Skin epidermis (tissue), 12 donors: ENCODE measurements around the gene USP31.

Source experiments
- H3K27ac ChIP-seq, 21 experiments: fragments of 200-600 bp; sonication (generic) in 11 of 21; one replicate each; pipeline ENCODE4 v1.5.0; 2020; ENCODE audit warnings: mild to moderate bottlenecking in 3 of 21, inconsistent platforms in 2 of 21, moderate library complexity in 2 of 21
- H3K4me3 ChIP-seq, 7 experiments: fragments of 200-600 bp; sonication (generic) in 2 of 7; one replicate each; pipeline ENCODE4 v1.5.0; 2020; ENCODE audit warnings: inconsistent platforms in 2 of 7, mild to moderate bottlenecking in 2 of 7, moderate library complexity in 1 of 7

USP31 gene

DNA sequence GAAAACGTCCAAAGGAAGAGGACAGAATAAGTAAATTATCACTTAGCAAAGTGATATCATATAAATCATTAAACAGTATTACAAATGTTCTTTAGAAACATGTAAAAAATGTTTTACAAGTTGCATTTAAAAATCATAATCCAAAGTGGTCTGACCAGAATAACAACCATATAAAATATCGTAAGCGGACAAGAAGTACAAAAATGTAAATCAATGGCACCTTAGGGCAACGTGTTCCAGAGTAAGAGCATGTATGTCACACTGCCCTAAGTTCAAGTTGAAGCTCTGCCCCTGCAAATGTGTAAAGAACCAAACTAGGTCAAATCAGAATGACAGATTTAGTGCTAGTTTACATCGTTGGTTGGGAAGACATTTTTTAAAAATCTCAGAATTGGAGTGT, 11.4 kb downstream of the USP31 start:
- Histone ChIP-seq H3K4me3 (no peak overlapping the region), H3K27ac (no peak overlapping the region)

DNA sequence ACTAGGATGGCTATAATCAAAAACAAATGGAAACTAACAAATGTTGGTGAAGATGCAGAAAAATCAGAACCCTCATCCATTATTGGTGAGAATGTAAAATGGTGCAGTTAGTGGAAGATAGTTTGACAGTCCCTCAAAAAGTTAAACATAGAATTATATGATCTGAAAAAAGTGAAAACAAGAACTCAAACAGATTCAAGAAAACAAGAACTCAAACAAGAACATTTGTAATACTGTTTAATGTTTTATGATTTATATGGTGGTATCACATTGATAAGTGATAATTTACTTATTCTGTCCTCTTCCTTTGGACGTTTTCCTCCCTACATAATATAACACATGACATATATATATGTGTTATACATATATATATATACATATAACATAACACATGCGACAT, 12.0 kb downstream of the USP31 start:
- Histone ChIP-seq H3K4me3 (no peak overlapping the region), H3K27ac (no peak overlapping the region)

DNA sequence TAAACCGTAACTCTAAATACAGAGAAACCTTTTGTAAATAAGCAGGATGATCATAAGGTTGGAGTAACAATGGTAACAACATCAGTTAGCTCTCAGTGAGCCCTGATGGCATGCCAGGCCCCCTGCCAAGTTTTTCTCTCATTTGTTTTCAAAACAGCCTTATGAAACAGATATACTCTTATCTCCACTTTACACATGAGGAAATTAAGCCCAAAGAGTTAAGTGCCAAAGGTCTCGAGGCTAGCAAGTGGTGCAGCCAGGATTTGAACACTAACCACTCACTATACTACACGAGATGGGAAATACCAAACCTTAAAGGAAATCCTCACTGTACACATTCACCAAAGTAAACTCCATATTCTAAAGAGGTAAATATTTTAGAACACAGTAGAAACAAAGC, 15.0 kb downstream of the USP31 start:
- Histone ChIP-seq H3K4me3 (no peak overlapping the region), H3K27ac (peak overlapping the region in 1 of 21 experiments; percentile 72)

DNA sequence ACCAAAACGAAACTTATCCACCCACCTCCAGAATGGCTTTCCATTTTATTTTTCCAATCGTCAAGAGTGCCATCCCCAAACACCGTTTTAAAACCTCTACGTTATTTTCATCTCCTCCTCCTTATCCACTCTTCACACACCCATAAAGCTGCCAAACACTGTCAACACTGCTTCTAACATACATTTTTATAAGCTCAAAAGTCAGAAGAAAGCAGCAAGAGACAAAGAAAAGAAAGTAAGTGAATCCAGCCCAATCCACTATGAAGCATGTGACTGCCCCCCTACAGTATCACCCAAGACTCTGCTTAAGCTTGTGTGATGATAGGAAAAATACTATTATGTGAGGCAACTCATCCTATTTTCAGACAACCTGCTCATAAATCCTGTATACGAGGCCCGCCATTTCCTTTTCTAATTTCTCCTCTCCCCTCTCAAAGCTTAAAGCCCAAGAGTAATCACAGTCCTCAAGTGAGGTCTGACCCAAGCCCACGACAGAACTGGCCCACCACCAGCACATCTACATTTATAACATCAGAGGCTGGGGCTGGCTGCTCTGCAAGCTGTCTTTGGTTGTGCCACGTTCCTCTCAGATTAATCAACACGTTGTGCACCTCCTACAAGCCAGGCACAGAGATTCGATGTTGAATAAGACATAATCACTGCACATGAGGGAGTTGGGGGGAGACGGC, 16.3 kb downstream of the USP31 start:
- Histone ChIP-seq H3K27ac (peak overlapping the region in 16 of 21 experiments; percentile 11 to 83 (median 53)), H3K4me3 (no peak overlapping the region)

DNA sequence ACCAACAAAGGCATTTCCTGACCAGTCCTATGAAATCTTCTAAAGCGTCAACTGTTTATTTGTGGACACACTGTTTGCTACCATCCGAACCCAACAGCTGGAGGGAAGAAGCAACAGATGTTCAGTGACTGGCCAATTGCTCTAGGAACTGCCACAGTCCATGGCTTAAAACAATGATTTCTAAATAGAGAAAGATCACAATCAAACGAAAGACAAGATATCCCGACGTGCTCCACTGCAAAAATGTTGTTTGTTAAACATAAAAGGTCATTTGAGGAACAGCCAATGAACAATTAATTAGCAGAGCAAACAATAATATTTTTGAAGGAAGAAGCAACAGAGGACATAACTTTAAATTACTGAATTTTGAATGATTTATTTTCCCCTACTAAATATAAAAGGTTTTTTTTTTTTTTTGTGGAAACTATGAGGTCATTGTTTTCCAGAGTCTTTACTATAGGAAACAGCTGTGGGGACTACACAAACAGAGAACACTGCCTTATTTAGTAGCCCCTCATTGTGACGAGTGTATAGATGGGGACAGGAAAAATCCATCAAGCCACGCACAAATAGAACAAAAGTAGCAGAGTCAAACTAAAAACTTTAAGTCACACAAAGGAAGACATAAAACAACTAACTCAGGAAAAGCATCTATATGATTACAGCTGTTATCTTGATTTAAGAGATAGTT, 17.2 kb downstream of the USP31 start:
- Histone ChIP-seq H3K4me3 (no peak overlapping the region), H3K27ac (peak overlapping the region in 15 of 21 experiments; percentile 11 to 83 (median 56))

DNA sequence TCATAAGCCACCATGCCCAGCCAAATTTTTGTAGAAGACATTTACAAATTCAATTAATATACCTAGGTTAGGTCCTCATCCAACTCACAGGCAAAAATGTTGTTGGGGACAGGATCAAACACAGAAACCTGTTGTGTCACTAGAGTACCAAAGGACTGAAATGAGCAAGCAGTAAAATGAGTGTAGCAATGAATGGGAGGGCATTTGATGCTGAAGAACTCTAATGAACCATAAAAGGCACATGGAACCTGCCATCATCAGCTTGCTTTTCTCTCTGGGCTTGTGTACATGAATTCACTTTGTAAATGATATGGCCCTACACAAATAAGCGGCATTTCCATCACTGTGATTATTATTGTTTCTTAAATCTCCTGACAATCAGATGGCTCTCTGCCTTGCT, 17.8 kb downstream of the USP31 start:
- no peak overlapping the region for H3K4me3 ChIP-seq
- peak overlapping the region in 10 of 21 experiments; percentile 11 to 83 (median 43) for H3K27ac ChIP-seq

DNA sequence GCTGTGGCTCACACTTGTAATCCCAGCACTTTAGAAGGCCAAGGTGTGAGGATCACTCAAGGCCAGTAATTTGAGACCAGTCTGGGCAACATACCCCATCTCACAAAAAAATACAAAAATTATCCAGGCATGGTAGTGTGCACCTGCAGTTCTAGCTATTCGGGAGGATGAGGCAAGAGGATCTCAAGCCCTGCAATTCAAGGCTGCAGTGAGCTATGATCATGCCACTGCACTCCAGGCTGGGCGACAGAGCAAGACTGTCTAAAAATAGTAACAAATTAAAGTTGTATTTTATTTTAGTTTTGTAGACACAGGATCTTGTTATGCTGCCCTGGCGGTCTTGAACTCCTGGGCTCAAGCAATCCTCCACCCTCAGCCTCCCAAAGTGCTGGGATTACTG, 18.2 kb downstream of the USP31 start:
- no peak overlapping the region for H3K4me3 ChIP-seq
- peak overlapping the region in 6 of 21 experiments; percentile 14 to 83 (median 36) for H3K27ac ChIP-seq

DNA sequence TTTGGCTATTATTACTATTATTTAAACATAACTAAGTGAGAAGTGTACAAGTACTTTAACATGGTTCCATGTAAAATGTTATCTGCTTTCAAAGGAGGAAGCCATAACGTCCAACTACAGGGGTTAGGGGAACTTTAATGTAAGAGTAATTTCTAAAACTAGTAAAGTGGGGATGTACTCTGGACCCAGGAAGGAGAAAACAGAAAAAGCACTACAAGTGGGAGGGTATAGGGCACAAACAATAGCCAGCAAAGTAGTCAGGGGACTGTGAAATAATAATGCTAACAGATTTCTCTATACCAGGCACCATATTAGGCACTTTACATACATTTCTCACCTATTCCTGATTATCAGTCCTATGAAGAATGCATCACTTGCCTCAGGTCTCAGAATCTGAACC, 19.6 kb downstream of the USP31 start:
- Histone ChIP-seq H3K27ac (peak overlapping the region in 1 of 21 experiments; percentile 33), H3K4me3 (no peak overlapping the region)

DNA sequence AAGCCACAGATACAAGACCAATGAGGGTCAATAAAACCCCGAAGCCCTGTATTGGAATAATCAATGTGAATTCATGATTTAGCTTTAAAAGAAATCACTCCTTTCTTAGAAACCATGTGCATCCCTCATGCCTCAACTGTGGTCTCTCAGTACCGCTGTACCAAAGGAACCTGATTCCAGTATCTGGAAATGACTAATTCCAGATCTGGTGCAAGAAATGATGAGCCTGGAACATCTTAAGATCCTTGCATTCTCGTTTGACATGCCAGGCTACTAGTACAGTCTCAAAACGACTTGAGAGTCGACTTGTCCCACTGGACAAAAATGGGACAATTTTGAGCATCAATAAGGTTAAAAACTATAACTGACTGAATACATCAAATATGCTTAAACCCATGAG, 21.2 kb downstream of the USP31 start:
- H3K4me3 ChIP-seq: no peak overlapping the region
- no peak overlapping the region for H3K27ac ChIP-seq

DNA sequence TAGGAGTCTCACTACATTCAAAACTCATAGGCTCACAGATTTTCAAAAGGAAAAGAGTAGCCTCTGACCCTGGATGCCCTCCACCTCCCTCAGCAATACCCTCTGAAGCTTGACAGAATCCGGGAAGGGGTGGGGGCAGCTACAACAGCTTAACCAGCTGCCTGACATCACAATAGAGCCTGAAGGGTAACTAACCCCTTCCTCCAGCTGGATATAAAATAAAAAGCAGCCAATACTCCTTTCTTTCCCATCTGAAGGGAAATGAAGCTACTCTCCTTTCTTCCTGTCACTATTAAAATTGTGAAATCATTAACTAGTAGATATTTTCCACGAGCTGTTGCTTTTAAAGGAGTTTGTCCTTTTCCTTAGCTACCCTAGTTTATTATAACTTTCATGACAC, 24.0 kb downstream of the USP31 start:
- Histone ChIP-seq H3K4me3 (no peak overlapping the region), H3K27ac (peak overlapping the region in 1 of 21 experiments; percentile 7)

DNA sequence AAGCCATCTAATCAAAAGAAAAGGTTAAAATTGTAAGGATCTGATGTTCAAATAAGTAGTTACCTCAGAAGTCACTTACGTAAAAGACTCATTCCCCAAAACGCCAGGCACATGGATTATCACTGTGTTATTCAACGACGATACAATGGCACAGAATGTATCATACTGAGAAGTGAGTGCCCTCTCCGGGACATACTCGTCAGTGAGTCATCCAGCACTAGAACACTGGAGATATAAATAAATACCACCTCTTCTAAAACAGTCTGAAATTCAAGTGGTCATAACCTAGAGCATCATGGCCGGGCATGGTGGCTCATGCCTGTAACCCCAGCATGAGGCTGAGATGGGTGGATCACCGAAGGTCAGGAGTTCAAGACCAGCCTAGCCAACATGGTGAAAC, 24.9 kb downstream of the USP31 start:
- no peak overlapping the region for H3K4me3 ChIP-seq
- H3K27ac ChIP-seq: peak overlapping the region in 1 of 21 experiments; percentile 22

DNA sequence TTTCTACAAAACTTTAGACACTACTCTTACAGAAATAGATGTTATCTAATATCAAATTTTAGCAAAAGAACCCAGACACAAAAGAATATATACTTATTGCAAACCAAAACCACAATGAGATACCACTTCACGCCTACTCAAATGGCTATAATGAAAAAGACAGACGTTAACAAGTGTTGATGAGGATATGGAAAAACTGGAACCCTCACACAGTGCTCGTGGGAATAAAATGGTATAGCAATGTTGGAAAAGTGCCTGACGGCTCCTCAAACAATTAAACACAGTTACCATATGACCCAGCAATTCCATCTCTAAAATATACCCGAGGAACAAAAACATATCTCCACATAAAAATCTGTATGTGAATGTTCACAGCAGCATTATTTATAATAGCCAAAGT, 27.1 kb downstream of the USP31 start:
- no peak overlapping the region for H3K4me3 ChIP-seq
- H3K27ac ChIP-seq: no peak overlapping the region

DNA sequence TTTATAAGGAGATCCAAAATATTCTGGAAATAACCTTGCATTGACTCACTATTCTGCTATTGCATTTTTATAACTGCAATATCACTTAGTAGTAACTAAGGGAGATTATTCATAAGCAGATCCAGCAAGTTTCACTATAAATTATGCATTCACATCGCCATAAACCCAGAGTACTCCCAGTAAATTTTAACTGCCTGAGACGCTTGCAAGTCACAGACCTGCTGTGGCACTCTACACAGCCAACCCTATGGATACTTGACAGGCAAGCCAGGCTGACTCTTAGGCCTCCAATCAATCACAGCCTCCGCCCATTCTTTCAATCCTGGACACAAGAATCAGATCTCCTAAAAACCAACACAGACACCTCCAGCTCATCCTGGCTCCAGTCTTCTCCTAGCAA, 28.2 kb downstream of the USP31 start:
- peak overlapping the region in 6 of 21 experiments; percentile 8 to 66 (median 44) for H3K27ac ChIP-seq

DNA sequence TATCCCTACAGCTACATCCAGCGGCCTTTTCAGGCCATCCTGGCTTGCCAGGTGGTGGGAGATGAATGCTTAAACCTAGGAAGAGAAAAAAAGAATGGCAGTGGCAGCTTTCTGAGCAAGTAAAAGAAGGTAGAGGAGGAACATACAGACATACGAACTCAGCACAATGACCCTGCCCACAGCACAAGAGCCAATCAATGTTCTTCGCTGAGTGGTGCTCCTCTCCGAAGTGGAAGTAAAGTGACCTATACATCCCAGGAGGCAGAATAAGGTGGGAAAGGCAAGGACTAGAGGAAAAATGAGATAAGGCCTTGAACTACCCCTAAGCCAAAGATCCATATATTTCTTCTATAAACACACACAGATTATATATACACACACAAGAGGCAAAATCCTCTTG, 28.7 kb downstream of the USP31 start:
- Histone ChIP-seq H3K27ac (peak overlapping the region in 8 of 21 experiments; percentile 14 to 66 (median 44)), H3K4me3 (no peak overlapping the region)

More for the DNA sequence above, 28.2 kb downstream of the USP31 start:
- no peak overlapping the region for H3K4me3 ChIP-seq

DNA sequence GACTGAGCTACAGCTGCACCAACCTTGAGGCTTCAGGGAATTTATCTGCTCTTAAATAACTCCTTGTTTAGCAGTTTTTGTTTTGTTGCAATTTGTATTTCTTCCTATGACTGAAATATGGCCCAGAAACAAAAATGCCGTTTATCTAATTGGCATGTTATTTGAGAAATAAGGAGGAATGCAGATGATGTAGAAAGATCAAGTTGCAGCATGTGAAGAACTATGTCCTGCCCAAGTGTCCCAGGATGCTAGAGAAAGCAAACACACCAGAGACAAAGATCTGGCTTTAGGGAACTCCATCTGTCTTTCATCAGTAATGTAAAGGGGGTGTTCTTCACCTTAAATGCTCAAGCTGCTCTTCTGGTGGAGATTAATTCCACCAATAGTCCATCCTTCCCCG, 29.7 kb downstream of the USP31 start:
- Histone ChIP-seq H3K27ac (peak overlapping the region in 5 of 21 experiments; percentile 8 to 61 (median 31)), H3K4me3 (no peak overlapping the region)

DNA sequence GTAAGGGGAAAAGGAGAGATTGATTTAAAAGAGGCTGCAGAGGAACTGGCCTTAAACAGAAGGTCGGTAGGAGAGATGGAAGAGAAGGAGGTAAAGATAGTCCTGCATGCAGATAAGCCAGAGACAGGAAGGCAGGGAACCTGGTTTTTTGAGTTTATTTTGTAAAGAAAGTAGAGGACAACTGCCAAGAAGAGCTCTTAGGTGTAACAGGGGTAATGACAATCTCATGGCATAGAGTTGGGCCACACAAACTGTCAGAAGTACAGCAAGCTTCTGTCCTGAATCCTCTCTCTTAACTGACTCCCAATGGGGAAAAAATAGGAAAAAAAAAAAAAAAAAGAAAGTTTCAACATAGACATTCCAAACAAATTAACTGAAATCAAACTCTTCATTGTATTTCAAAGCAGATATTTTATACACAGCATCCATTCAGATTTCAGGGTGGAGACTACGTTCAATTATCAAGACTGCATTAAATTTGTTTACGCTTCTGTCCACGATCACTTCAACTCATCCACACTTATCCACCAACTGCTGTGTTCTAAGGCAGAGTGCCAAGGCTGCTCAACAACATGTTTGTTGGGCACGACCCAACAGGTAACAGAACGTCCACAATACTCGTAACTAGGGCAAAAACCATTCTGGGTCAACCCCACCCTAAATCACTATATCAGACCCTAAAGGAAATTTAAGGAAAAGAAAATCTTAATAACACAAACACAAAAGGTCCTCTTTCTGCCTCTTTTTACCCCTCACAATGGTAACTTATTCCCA, 34.9 kb downstream of the USP31 start:
- no peak overlapping the region for H3K4me3 ChIP-seq
- peak overlapping the region in 1 of 21 experiments; percentile 3 for H3K27ac ChIP-seq

DNA sequence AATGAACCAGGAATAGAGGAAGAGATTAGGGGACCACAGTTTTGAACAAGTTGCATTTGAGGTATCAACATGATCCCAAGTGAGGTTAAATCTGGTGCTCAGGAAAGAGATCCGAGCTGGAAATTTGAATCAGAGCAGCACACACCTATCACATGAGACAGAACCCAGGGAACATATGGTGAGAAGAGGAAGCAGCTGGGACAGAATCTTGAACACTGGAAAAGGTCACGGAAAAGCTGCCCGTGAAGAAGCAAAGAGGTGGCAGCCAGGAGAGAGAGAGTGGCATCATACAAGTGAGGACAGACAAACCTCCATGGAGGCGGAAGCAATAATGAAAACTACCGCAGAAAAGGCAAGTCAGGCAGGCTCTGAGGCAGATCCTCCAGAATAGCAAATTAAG, 36.1 kb downstream of the USP31 start:
- no peak overlapping the region for H3K4me3 ChIP-seq
- no peak overlapping the region for H3K27ac ChIP-seq

DNA sequence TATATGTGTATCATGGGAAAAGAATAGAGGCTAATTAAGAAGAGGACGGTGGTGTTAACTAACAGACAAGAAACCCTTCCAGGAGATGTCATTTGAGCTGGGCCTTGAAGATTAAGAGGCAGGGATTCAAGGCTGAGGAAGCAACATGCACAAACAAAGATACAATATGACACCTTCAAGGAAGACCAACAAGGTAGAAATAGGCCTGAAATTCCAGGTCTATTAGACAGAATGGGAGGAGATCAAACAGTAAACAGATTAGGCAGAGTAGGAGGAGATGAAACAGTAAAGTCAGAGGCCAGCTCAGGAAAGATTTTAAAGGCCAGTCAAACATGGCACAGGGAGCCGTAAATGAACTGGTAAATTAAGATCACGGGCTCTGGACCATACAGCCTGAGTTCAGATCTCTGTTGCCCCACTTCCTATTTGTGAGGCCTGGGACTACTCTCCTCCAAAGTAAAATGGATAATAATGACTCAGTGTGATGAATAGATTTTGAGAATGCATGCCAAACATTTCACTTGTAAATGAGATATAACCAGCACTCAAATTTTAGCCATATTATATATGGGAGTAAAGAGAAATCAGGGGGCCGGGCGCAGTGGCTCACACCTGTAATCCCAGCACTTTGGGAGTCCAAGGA, 38.9 kb downstream of the USP31 start:
- H3K27ac ChIP-seq: no peak overlapping the region
- no peak overlapping the region for H3K4me3 ChIP-seq

DNA sequence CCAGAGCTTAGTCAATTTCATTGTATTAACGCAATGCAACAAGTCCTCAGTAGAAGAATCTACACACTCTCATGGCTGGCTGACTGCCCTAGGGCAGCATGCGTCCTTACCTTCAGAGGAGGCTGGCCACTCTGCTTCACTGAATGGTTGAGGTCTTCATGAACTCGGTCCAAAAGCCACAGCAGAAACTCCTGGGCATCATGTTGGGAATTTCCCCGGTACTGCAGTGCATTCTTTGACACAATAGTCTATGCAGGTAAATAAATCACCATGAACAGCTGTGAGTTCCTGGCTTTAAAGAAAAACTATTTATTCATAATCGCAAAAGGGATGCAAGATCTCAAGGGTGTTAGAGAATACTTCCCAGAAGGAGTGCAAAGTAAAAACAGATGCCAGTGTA, 41.3 kb downstream of the USP31 start:
- H3K4me3 ChIP-seq: no peak overlapping the region
- H3K27ac ChIP-seq: no peak overlapping the region

DNA sequence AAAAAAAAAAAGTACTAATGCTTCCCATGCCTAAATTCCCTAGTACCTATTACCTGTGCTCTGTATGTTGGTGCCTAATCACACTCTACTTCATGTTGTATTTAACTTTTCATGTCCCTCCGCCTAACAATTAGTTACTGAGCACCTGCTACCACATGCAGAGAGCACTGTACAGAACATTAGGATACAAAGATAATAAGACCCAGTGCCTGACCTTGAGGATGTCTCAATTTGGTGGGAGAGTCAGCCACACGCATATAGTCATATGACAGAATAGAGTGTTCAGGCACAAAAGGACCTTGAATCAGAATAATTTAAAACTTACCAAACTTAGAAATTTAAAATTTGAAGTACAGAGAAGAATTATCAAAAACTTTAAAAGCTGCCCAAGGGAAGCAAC, 42.1 kb downstream of the USP31 start:
- no peak overlapping the region for H3K27ac ChIP-seq

More for the DNA sequence above, 42.1 kb downstream of the USP31 start:
- H3K4me3 ChIP-seq: no peak overlapping the region
